Measurements from ENCODE around the gene DGKZ.

Gene DGKZ

GRCh38 chr11:46381819-46382645 is 34.8 kb downstream of the DGKZ start:
- peak; percentile 56 for DNase-seq

- DNase-seq: peak; percentile 38
Observed at GRCh38 chr11:46382646-46383403, 35.6 kb downstream of the DGKZ start.

GRCh38 chr11:46383404-46383758 is 36.1 kb downstream of the DGKZ start:
- DNase-seq: no peak

GRCh38 chr11:46383974-46384701 is 36.9 kb downstream of the DGKZ start:
- DNase-seq: no peak

- DNase-seq: no peak
Observed at GRCh38 chr11:46385169-46386004, 38.1 kb downstream of the DGKZ start.

- no peak for DNase-seq
Observed at GRCh38 chr11:46386005-46386578, 38.8 kb downstream of the DGKZ start.

- DNase-seq: no peak
Observed at GRCh38 chr11:46386674-46387073, 39.4 kb downstream of the DGKZ start.

GRCh38 chr11:46387456-46387855 is 40.2 kb downstream of the DGKZ start:
- no peak for DNase-seq

- no peak for DNase-seq
Observed at GRCh38 chr11:46387919-46388618, 40.8 kb downstream of the DGKZ start.

- no peak for DNase-seq
Observed at GRCh38 chr11:46388619-46389449, 41.6 kb downstream of the DGKZ start.

GRCh38 chr11:46389450-46390330 is 42.4 kb downstream of the DGKZ start:
- peak; percentile 78 for DNase-seq

- DNase-seq: peak; percentile 38
Observed at GRCh38 chr11:46390331-46391171, 43.3 kb downstream of the DGKZ start.

GRCh38 chr11:46391186-46391577 is 43.9 kb downstream of the DGKZ start:
- peak; percentile 33 for DNase-seq

GRCh38 chr11:46391578-46392420 is 44.5 kb downstream of the DGKZ start, which contains the start of gene CHRM4:
TSS of gene CHRM4 (minus strand) at chr11:46391776. CDS start at chr11:46386557, 5,219 bp downstream.
- DNase-seq: peak; percentile 71

- DNase-seq: peak; percentile 74
Observed at GRCh38 chr11:46392421-46393230, 45.4 kb downstream of the DGKZ start.

- DNase-seq: no peak
Observed at GRCh38 chr11:46393231-46393616, 46.0 kb downstream of the DGKZ start.

- no peak for DNase-seq
Observed at GRCh38 chr11:46393759-46394158, 46.5 kb downstream of the DGKZ start.
